Caco-2 (cell line): Measurements from ENCODE around the gene IGIP. TPM values are rescaled to one million over a fixed set of nuclear protein-coding genes. Genes with fewer than 3 reads are reported as not detected.

Experiments used
- BruUV-seq: library from RNA; stranded (reverse); fragments of 400-500 nt; replicated peaks from 2 replicates; lab custom pipeline; 2021; lab: Mats Ljungman, UMichigan
- CTCF ChIA-PET: fragments of 300-600 bp; sonication (Branson Sonifier 250); formaldehyde crosslinking; loops from one replicate; lab custom pipeline; 2022; ENCODE audit warnings: antibody characterized with exemption; lab: Charles Lee
- POLR2A ChIA-PET: fragments of 300-600 bp; sonication (Branson Sonifier 250); formaldehyde crosslinking; loops from one replicate; lab custom pipeline; 2022; ENCODE audit warnings: antibody characterized with exemption; lab: Charles Lee
- DNase-seq, 2 experiments: peaks; one replicate each; pipeline versions ENCODE4 v3.0.0 to v3.0.0-alpha.2; 2020 to 2022
- H3K27me3 ChIP-seq: replicated peaks from 2 replicates; pipeline ENCODE4 v1.6.0; 2011; ENCODE audit warnings: low read length; ENCODE audit not compliant: control insufficient read depth, insufficient read depth
- H3K36me3 ChIP-seq: 2 replicates; pipeline ENCODE4 v1.5.1; 2011; ENCODE audit warnings: low read length; ENCODE audit not compliant: control insufficient read depth, insufficient read depth
- H3K4me1 ChIP-seq: fragments of 250-450 bp; sonication (Bioruptor Pico); 2 replicates; pipeline ENCODE4 v1.5.1; 2020; ENCODE audit warnings: mild to moderate bottlenecking
- H3K4me3 ChIP-seq: 2 replicates; pipeline ENCODE4 v1.5.1; 2011; ENCODE audit warnings: low read depth, mild to moderate bottlenecking, control low read depth, low read length
- H3K9me3 ChIP-seq: fragments of 250-450 bp; sonication (Bioruptor Pico); 2 replicates; pipeline ENCODE4 v1.5.1; 2020; ENCODE audit warnings: mild to moderate bottlenecking, moderate library complexity
- H3K27ac Mint-ChIP-seq: one replicate; pipeline ENCODE4 v1.8.0; 2022; ENCODE audit warnings: mixed read lengths; ENCODE audit not compliant: unreplicated experiment
- H3K27me3 Mint-ChIP-seq: one replicate; pipeline ENCODE4 v1.8.0; 2022; ENCODE audit warnings: mixed read lengths; ENCODE audit not compliant: insufficient read depth, unreplicated experiment
- H3K36me3 Mint-ChIP-seq: one replicate; pipeline ENCODE4 v1.8.0; 2022; ENCODE audit warnings: mild to moderate bottlenecking, mixed read lengths; ENCODE audit not compliant: insufficient read depth, unreplicated experiment
- H3K4me1 Mint-ChIP-seq: one replicate; pipeline ENCODE4 v1.8.0; 2022; ENCODE audit warnings: low read depth, mixed read lengths; ENCODE audit not compliant: unreplicated experiment
- H3K4me3 Mint-ChIP-seq: one replicate; pipeline ENCODE4 v1.8.0; 2022; ENCODE audit warnings: mild to moderate bottlenecking, moderate library complexity, mixed read lengths; ENCODE audit not compliant: unreplicated experiment
- H3K9me3 Mint-ChIP-seq: one replicate; pipeline ENCODE4 v1.8.0; 2022; ENCODE audit warnings: mixed read lengths; ENCODE audit not compliant: unreplicated experiment
- intact Hi-C: fragments of 100-400 bp; cut with micrococcal nuclease; formaldehyde crosslinking; loops from one replicate; pipeline ENCODE4 v1.10.0; 2022; ENCODE audit not compliant: unreplicated experiment
- total RNA-seq: library from RNA; stranded (reverse); gene quantifications from 2 replicates; pipeline ENCODE4 v1.2.3, GENCODE V29; 2022
- TF ChIP-seq, protein P1 (sequence below), 2 experiments: fragments of 200-600 bp in 1 of 2; IDR thresholded peaks; 1 replicate in 1 of 2; 2 replicates in 1 of 2; pipeline versions ENCODE4 v1.5.1 to v1.8.0; 2011 to 2022; ENCODE audit warnings: antibody characterized with exemption in 1 of 2, control low read depth in 1 of 2, inconsistent platforms in 1 of 2, low read depth in 1 of 2, low read length in 1 of 2, mild to moderate bottlenecking in 1 of 2, moderate library complexity in 1 of 2; ENCODE audit not compliant: insufficient read depth in 1 of 2, severe bottlenecking in 1 of 2, unreplicated experiment in 1 of 2

Gene IGIP
- total RNA-seq, 1 experiment from 2014 or later, result 3.7 TPM

DNA sequence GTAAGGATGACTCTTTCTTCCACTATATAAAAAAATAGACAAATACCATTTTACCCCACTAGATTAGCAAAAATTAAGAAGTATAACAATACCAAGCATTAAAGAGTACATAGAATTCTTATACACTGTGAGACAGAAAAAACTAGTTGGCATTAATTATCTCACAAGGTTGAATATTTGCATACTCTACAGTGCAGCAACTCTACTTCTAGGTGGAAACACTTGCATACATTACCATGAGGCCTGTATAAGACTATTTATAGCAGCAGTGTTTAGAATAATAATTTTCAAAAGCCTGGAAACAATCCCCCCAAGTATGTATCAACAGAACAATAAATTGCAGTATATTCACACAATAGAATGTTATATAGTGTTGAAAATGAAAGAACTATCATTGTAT is 30.8 kb upstream of the IGIP start:
- ChIA-PET CTCF (no interaction called here), POLR2A (no interaction called here)
- Histone ChIP-seq H3K36me3 (no peaks in the 10 kb centered on the region), H3K9me3 (peaks cover 6% of the 10 kb centered on the region; the same call in 1 of the 2 replicates), H3K27me3 (0 out of 2 replicates have a peak, but pooled peaks cover 1% of the 10 kb centered on the region), H3K4me1 (no peaks in the 10 kb centered on the region), H3K4me3 (no peak overlapping the region)
- no peak overlapping the region for H3K4me3 Mint-ChIP-seq
- TF ChIP-seq, protein P1, sequence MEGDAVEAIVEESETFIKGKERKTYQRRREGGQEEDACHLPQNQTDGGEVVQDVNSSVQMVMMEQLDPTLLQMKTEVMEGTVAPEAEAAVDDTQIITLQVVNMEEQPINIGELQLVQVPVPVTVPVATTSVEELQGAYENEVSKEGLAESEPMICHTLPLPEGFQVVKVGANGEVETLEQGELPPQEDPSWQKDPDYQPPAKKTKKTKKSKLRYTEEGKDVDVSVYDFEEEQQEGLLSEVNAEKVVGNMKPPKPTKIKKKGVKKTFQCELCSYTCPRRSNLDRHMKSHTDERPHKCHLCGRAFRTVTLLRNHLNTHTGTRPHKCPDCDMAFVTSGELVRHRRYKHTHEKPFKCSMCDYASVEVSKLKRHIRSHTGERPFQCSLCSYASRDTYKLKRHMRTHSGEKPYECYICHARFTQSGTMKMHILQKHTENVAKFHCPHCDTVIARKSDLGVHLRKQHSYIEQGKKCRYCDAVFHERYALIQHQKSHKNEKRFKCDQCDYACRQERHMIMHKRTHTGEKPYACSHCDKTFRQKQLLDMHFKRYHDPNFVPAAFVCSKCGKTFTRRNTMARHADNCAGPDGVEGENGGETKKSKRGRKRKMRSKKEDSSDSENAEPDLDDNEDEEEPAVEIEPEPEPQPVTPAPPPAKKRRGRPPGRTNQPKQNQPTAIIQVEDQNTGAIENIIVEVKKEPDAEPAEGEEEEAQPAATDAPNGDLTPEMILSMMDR (IDR thresholded peaks at IDR 0.05; ENCODE audit: insufficient read depth in 1 of 2, low read depth in 1 of 2, low read length in 1 of 2, severe bottlenecking in 1 of 2, unreplicated experiment in 1 of 2), result no peak
- H3K27me3 Mint-ChIP-seq, result peaks cover 5% of the 10 kb centered on the region
- peaks cover 21% of the 10 kb centered on the region for H3K9me3 Mint-ChIP-seq
- H3K4me1 Mint-ChIP-seq, result no peaks in the 10 kb centered on the region
- DNase-seq, result no peak
- intact Hi-C loops, result no loop called here
- no TSS peak for BruUV-seq
- H3K27ac Mint-ChIP-seq, result no peak overlapping the region
- no peaks in the 10 kb centered on the region for H3K36me3 Mint-ChIP-seq

- H3K9me3 ChIP-seq, result no peaks in the 10 kb centered on the region
- POLR2A ChIA-PET, result no interaction called here
- no peaks in the 10 kb centered on the region for H3K27me3 ChIP-seq
- intact Hi-C loops, result loop anchor here (10.0 kb wide), 1 partner anchor 456 kb away; the partner anchor contains the start of gene CXXC5
- TF ChIP-seq, protein P1 (IDR thresholded peaks at IDR 0.05; ENCODE audit: insufficient read depth in 1 of 2, low read depth in 1 of 2, low read length in 1 of 2, severe bottlenecking in 1 of 2, unreplicated experiment in 1 of 2), result no peak
- no peak overlapping the region for H3K4me3 ChIP-seq
- no TSS peak for BruUV-seq
- no peaks in the 10 kb centered on the region for H3K36me3 ChIP-seq
- Mint-ChIP-seq H3K4me1 (no peaks in the 10 kb centered on the region), H3K9me3 (no peaks in the 10 kb centered on the region), H3K27me3 (peaks cover 7% of the 10 kb centered on the region), H3K27ac (no peak overlapping the region), H3K36me3 (no peaks in the 10 kb centered on the region), H3K4me3 (no peak overlapping the region)
- H3K4me1 ChIP-seq, result no peaks in the 10 kb centered on the region
- CTCF ChIA-PET, result no interaction called here
- DNase-seq, result no peak
Measured at GRCh38 chr5:140101179-140101578, 24.6 kb upstream of the IGIP start.

DNA sequence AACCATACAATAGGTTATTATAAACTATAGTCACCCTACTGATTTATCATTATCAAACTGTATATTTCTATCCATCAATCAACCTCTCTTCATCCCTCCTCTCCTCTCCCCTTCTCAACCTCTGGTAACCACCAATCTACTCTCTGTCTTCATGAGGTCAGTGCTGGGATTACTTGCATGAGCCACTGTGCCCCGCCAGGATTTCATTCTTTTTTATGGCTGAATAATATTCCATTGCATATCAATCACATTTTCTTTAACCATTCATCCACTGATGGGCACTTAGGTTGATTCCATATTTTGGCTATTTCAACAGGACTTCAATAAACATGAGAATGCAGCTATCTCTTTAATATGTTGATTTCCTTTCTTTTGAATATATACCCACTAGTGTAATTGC is 22.6 kb upstream of the IGIP start:
- H3K27me3 Mint-ChIP-seq, result peaks cover 7% of the 10 kb centered on the region
- Histone ChIP-seq H3K4me3 (no peak overlapping the region), H3K36me3 (no peaks in the 10 kb centered on the region), H3K9me3 (no peaks in the 10 kb centered on the region), H3K4me1 (no peaks in the 10 kb centered on the region), H3K27me3 (no peaks in the 10 kb centered on the region)
- no TSS peak for BruUV-seq
- TF ChIP-seq, protein P1 (IDR thresholded peaks at IDR 0.05; ENCODE audit: insufficient read depth in 1 of 2, low read depth in 1 of 2, low read length in 1 of 2, severe bottlenecking in 1 of 2, unreplicated experiment in 1 of 2), result no peak
- intact Hi-C loops, result loop anchor here (10.0 kb wide), 1 partner anchor 458 kb away; the partner anchor contains the start of gene CXXC5
- no peaks in the 10 kb centered on the region for H3K4me1 Mint-ChIP-seq
- no peak overlapping the region for H3K4me3 Mint-ChIP-seq
- DNase-seq, result no peak
- peaks cover 11% of the 10 kb centered on the region for H3K36me3 Mint-ChIP-seq
- POLR2A ChIA-PET, result no interaction called here
- CTCF ChIA-PET, result no interaction called here
- no peak overlapping the region for H3K27ac Mint-ChIP-seq
- H3K9me3 Mint-ChIP-seq, result no peaks in the 10 kb centered on the region
